Measurements from ENCODE around the gene CAVIN4. TPM values are rescaled to one million over a fixed set of nuclear protein-coding genes. Genes with fewer than 3 reads are reported as not detected.

The CAVIN4 gene
- total and polyA plus RNA-seq, 2 experiments from 2014 or later = 3.0 to 6.0 TPM

DNA sequence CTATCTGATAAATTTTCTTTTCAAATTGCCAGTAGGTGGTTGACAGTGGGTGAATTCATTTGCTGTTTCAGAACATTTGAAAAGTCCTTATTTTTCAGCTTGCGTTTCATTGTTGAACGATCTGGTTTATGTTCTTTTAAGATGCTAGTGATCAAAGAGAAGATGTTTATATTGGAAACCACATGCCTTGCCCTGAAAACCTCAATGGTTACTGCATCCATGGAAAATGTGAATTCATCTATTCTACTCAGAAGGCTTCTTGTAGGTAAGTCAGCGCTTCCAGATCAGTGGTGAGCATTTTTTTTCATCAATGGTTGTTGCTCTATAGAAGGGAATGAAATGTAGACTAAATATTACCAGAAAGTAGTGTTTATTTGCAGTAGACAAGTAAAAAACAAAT lies 16.6 kb upstream of the CAVIN4 start (continued):
- TF ChIP-seq REST (IDR thresholded peaks at IDR 0.05; ENCODE audit: unreplicated experiment) = no peak
- TF ChIP-seq CREB1 (CRISPR knock-in tag; IDR thresholded peaks at IDR 0.05; ENCODE audit: low read depth) = no peak
- TF ChIP-seq EZH2phosphoT487 (IDR thresholded peaks at IDR 0.05; ENCODE audit: unreplicated experiment) = no peak
- no peak for TF ChIP-seq ZNF114 (CRISPR knock-in tag; IDR thresholded peaks at IDR 0.05)
- TF ChIP-seq POLR2AphosphoS5 (IDR thresholded peaks at IDR 0.05; ENCODE audit: low read depth) = no peak
- TF ChIP-seq ZNF331 (CRISPR knock-in tag; IDR thresholded peaks at IDR 0.05; ENCODE audit: low read depth) = no peak
- no peak for TF ChIP-seq NANOG (IDR thresholded peaks at IDR 0.05; ENCODE audit: borderline replicate concordance)
- TF ChIP-seq, protein P1, sequence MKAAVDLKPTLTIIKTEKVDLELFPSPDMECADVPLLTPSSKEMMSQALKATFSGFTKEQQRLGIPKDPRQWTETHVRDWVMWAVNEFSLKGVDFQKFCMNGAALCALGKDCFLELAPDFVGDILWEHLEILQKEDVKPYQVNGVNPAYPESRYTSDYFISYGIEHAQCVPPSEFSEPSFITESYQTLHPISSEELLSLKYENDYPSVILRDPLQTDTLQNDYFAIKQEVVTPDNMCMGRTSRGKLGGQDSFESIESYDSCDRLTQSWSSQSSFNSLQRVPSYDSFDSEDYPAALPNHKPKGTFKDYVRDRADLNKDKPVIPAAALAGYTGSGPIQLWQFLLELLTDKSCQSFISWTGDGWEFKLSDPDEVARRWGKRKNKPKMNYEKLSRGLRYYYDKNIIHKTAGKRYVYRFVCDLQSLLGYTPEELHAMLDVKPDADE (IDR thresholded peaks at IDR 0.05) = no peak

- Histone ChIP-seq H3K36me3 (ENCODE audit: insufficient read depth) (peaks cover 19% of the 10 kb centered on the region; the same call in 1 of the 2 replicates), H2AFZ (no peak overlapping the region), H3K4me2 (no peak overlapping the region), H3K4me3 (no peak overlapping the region), H3K9me2 (ENCODE audit: insufficient read depth) (no peaks in the 10 kb centered on the region), H3K4me1 (ENCODE audit: insufficient read depth) (no peaks in the 10 kb centered on the region), H3F3A (replicated peaks; ENCODE audit: low read depth) (0 out of 2 replicates have a peak, but pooled peaks cover 3% of the 10 kb centered on the region), H3K27ac (ENCODE audit: low read depth) (no peak overlapping the region; the same call in 1 of the 2 replicates), H3K79me2 (replicated peaks; ENCODE audit: insufficient read depth) (no peaks in the 10 kb centered on the region), H4K20me1 (replicated peaks; ENCODE audit: insufficient read depth) (peaks cover 32% of the 10 kb centered on the region), H3K27me3 (ENCODE audit: insufficient read depth) (no peaks in the 10 kb centered on the region)
- ATAC-seq (no peak), DNase-seq (ENCODE audit: low spot score) (no peak)
- Mint-ChIP-seq H3K27me3 (ENCODE audit: insufficient read depth, low read depth, poor library complexity) (no peaks in the 10 kb centered on the region), H3K27ac (no peak overlapping the region), H3K4me3 (no peak overlapping the region), H3K36me3 (ENCODE audit: low read depth) (peaks cover 16% of the 10 kb centered on the region), H3K4me1 (no peaks in the 10 kb centered on the region), H3K9me3 (no peaks in the 10 kb centered on the region; the same call in 2 of the 3 replicates)
- TF ChIP-seq, protein P2, sequence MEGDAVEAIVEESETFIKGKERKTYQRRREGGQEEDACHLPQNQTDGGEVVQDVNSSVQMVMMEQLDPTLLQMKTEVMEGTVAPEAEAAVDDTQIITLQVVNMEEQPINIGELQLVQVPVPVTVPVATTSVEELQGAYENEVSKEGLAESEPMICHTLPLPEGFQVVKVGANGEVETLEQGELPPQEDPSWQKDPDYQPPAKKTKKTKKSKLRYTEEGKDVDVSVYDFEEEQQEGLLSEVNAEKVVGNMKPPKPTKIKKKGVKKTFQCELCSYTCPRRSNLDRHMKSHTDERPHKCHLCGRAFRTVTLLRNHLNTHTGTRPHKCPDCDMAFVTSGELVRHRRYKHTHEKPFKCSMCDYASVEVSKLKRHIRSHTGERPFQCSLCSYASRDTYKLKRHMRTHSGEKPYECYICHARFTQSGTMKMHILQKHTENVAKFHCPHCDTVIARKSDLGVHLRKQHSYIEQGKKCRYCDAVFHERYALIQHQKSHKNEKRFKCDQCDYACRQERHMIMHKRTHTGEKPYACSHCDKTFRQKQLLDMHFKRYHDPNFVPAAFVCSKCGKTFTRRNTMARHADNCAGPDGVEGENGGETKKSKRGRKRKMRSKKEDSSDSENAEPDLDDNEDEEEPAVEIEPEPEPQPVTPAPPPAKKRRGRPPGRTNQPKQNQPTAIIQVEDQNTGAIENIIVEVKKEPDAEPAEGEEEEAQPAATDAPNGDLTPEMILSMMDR (conservative IDR thresholded peaks at IDR 0.05; ENCODE audit: low read depth in 2 of 2) = no peak
- TF ChIP-seq EZH2phosphoT487 (IDR thresholded peaks at IDR 0.05; ENCODE audit: unreplicated experiment) = no peak
- no peak for TF ChIP-seq REST (IDR thresholded peaks at IDR 0.05; ENCODE audit: unreplicated experiment)
- TF ChIP-seq, protein P1 (IDR thresholded peaks at IDR 0.05) = no peak
- no peak for TF ChIP-seq NANOG (IDR thresholded peaks at IDR 0.05; ENCODE audit: borderline replicate concordance)
- no peak for TF ChIP-seq STAT1 (IDR thresholded peaks at IDR 0.05; ENCODE audit: unreplicated experiment)
- no peak for TF ChIP-seq POLR2AphosphoS5 (IDR thresholded peaks at IDR 0.05; ENCODE audit: low read depth)
- no peak for TF ChIP-seq ZNF114 (CRISPR knock-in tag; IDR thresholded peaks at IDR 0.05)
- TF ChIP-seq JUNB (IDR thresholded peaks at IDR 0.05; ENCODE audit: unreplicated experiment) = no peak
These were observed 10.0 kb upstream of the CAVIN4 start for GRCh38 chr9:100567856-100568255.
